ENCODE data around the gene KIAA0513. TPM values are rescaled to one million over a fixed set of nuclear protein-coding genes. Genes with fewer than 3 reads are reported as not detected.
A peak's percentile ranks its signal among the peaks of the same experiment; 100 is the strongest.

Gene KIAA0513
- total and polyA plus RNA-seq, 2 of the 13 experiments (the other 11 are each of a cell fraction or from before 2014, with no cell fraction given): 1.8 TPM

- peak; percentile 85; the same call in 1 of the 2 replicates for TF ChIP-seq ZIK1 (CRISPR knock-in tag; IDR thresholded peaks at IDR 0.05; ENCODE audit: borderline replicate concordance, low read depth)
- TF ChIP-seq ZNF446 (CRISPR knock-in tag; IDR thresholded peaks at IDR 0.05): no peak
- TF ChIP-seq YEATS2 (CRISPR knock-in tag; IDR thresholded peaks at IDR 0.05; ENCODE audit: borderline replicate concordance): no peak; the same call in 1 of the 2 replicates
- TF ChIP-seq ZNF101 (CRISPR knock-in tag; IDR thresholded peaks at IDR 0.05; ENCODE audit: borderline replicate concordance, low read depth): no peak
- TF ChIP-seq ZNF839 (CRISPR knock-in tag; IDR thresholded peaks at IDR 0.05; ENCODE audit: borderline replicate concordance): no peak
- no peak for TF ChIP-seq ZNF124 (CRISPR knock-in tag; IDR thresholded peaks at IDR 0.05)
- TF ChIP-seq, protein P1, sequence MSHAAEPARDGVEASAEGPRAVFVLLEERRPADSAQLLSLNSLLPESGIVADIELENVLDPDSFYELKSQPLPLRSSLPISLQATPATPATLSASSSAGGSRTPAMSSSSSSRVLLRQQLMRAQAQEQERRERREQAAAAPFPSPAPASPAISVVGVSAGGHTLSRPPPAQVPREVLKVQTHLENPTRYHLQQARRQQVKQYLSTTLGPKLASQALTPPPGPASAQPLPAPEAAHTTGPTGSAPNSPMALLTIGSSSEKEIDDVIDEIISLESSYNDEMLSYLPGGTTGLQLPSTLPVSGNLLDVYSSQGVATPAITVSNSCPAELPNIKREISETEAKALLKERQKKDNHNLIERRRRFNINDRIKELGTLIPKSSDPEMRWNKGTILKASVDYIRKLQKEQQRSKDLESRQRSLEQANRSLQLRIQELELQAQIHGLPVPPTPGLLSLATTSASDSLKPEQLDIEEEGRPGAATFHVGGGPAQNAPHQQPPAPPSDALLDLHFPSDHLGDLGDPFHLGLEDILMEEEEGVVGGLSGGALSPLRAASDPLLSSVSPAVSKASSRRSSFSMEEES (CRISPR knock-in tag; IDR thresholded peaks at IDR 0.05): no peak
- TF ChIP-seq, protein P2, sequence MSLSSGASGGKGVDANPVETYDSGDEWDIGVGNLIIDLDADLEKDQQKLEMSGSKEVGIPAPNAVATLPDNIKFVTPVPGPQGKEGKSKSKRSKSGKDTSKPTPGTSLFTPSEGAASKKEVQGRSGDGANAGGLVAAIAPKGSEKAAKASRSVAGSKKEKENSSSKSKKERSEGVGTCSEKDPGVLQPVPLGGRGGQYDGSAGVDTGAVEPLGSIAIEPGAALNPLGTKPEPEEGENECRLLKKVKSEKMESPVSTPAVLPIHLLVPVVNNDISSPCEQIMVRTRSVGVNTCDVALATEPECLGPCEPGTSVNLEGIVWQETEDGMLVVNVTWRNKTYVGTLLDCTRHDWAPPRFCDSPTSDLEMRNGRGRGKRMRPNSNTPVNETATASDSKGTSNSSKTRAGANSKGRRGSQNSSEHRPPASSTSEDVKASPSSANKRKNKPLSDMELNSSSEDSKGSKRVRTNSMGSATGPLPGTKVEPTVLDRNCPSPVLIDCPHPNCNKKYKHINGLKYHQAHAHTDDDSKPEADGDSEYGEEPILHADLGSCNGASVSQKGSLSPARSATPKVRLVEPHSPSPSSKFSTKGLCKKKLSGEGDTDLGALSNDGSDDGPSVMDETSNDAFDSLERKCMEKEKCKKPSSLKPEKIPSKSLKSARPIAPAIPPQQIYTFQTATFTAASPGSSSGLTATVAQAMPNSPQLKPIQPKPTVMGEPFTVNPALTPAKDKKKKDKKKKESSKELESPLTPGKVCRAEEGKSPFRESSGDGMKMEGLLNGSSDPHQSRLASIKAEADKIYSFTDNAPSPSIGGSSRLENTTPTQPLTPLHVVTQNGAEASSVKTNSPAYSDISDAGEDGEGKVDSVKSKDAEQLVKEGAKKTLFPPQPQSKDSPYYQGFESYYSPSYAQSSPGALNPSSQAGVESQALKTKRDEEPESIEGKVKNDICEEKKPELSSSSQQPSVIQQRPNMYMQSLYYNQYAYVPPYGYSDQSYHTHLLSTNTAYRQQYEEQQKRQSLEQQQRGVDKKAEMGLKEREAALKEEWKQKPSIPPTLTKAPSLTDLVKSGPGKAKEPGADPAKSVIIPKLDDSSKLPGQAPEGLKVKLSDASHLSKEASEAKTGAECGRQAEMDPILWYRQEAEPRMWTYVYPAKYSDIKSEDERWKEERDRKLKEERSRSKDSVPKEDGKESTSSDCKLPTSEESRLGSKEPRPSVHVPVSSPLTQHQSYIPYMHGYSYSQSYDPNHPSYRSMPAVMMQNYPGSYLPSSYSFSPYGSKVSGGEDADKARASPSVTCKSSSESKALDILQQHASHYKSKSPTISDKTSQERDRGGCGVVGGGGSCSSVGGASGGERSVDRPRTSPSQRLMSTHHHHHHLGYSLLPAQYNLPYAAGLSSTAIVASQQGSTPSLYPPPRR (CRISPR knock-in tag; IDR thresholded peaks at IDR 0.05; ENCODE audit: borderline replicate concordance): peak; percentile 60; the same call in 1 of the 2 replicates
- TF ChIP-seq KDM2A (CRISPR knock-in tag; IDR thresholded peaks at IDR 0.05; ENCODE audit: borderline replicate concordance, low read depth): no peak; the same call in 1 of the 2 replicates
- peak; percentile 97 for TF ChIP-seq NFYB (CRISPR knock-in tag; IDR thresholded peaks at IDR 0.05)
- TF ChIP-seq ZNF691 (CRISPR knock-in tag; IDR thresholded peaks at IDR 0.05; ENCODE audit: borderline replicate concordance, low read depth): no peak
- TF ChIP-seq ZNF331 (CRISPR knock-in tag; IDR thresholded peaks at IDR 0.05): peak; percentile 66
- TF ChIP-seq SOX5 (CRISPR knock-in tag; IDR thresholded peaks at IDR 0.05; ENCODE audit: borderline replicate concordance): 0 out of 2 replicates have a peak, but pooled peaks have one; percentile 56
- TF ChIP-seq ZNF180 (CRISPR knock-in tag; IDR thresholded peaks at IDR 0.05; ENCODE audit: borderline replicate concordance, low read depth): peak; percentile 5; the same call in 1 of the 2 replicates
- TF ChIP-seq TP53 (CRISPR knock-in tag; conservative IDR thresholded peaks at IDR 0.05): no peak
- TF ChIP-seq, protein P3, sequence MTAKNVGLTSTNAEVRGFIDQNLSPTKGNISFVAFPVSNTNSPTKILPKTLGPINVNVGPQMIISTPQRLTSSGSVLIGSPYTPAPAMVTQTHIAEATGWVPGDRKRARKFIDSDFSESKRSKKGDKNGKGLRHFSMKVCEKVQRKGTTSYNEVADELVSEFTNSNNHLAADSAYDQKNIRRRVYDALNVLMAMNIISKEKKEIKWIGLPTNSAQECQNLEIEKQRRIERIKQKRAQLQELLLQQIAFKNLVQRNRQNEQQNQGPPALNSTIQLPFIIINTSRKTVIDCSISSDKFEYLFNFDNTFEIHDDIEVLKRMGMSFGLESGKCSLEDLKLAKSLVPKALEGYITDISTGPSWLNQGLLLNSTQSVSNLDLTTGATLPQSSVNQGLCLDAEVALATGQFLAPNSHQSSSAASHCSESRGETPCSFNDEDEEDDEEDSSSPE (CRISPR knock-in tag; IDR thresholded peaks at IDR 0.05): peak; percentile 94
- TF ChIP-seq NBN (conservative IDR thresholded peaks at IDR 0.05): no peak
- TF ChIP-seq ZNF275 (CRISPR knock-in tag; IDR thresholded peaks at IDR 0.05; ENCODE audit: borderline replicate concordance): no peak
- peak; percentile 48; the same call in 1 of the 2 replicates for TF ChIP-seq HNF4G (IDR thresholded peaks at IDR 0.05; ENCODE audit: borderline replicate concordance, low read depth, low read length)
- TF ChIP-seq HNF4G (CRISPR knock-in tag; IDR thresholded peaks at IDR 0.05; ENCODE audit: borderline replicate concordance, low read depth): no peak; the same call in 1 of the 2 replicates
Measured at GRCh38 chr16:85136702-85137322, 109.2 kb downstream of the KIAA0513 start (continued).

Data from HepG2 (cell line).